Lower leg skin (tissue), 4 donors: ENCODE data around the gene CCDC32. TPM values are rescaled to one million over a fixed set of nuclear protein-coding genes. Genes with fewer than 3 reads are reported as not detected.
"Not testable (repeated sequence)": the region's sequence is repeated elsewhere in the genome, so short reads cannot be mapped to it uniquely, and the experiment has no call there.

ENCODE experiments used
- DNase-seq, 2 donors: peaks; one replicate each; pipeline ENCODE4 v3.0.0-alpha.2; 2019; ENCODE audit warnings: low spot score in 2 of 2
- H3K4me3 ChIP-seq: fragments of 200-600 bp; sonication (generic); 2 replicates; pipeline ENCODE4 v1.5.1; 2017; ENCODE audit warnings: mild to moderate bottlenecking, low read depth; ENCODE audit not compliant: poor library complexity, severe bottlenecking
- CTCF ChIP-seq, 3 donors: fragments of 450-650 bp; IDR thresholded peaks; one replicate each; pipeline ENCODE4 v1.5.1; 2016; ENCODE audit warnings: antibody characterized with exemption in 3 of 3, mild to moderate bottlenecking in 3 of 3, moderate library complexity in 2 of 3
- POLR2A ChIP-seq, 2 donors: fragments of 450-650 bp; IDR thresholded peaks; one replicate each; pipeline ENCODE4 v1.6.1; 2016 to 2017; ENCODE audit warnings: antibody characterized with exemption in 2 of 2, mild to moderate bottlenecking in 1 of 2, moderate library complexity in 1 of 2
- WGBS, 2 donors: methylation state at CpG; one replicate each; pipeline ENCODE4 v1.1.5; 2018; 5-methylcytosine and 5-hydroxymethylcytosine counted together
- intact Hi-C: fragments of 100-400 bp; cut with DNase I; formaldehyde crosslinking; loops from one replicate; pipeline ENCODE4 v1.15.0; 2023; ENCODE audit warnings: low total_unique reads
- total RNA-seq, 4 donors: library from RNA; depleted of rRNA; stranded (reverse); fragments of >200 nt; gene quantifications; one replicate each; pipeline ENCODE4 v1.1.0, GENCODE V29; 2016

CCDC32 gene
- total RNA-seq, 4 donors from 2014 or later = 9.4 to 30.6 (median 20.6) TPM

GRCh38 chr15:40578892-40579291 lies 14.1 kb upstream of the CCDC32 start:
- H3K4me3 ChIP-seq = no peak overlapping the region
- intact Hi-C loops = no loop called here
- TF ChIP-seq POLR2A (IDR thresholded peaks at IDR 0.05) = no peak
- no peak for TF ChIP-seq CTCF (IDR thresholded peaks at IDR 0.05)
- 64 to 69% methylated on average over 4 of the region's 4 CpGs for WGBS, 2 donors
- DNase-seq = no peak

- intact Hi-C loops, H3K4me3 ChIP-seq, DNase-seq: not testable (repeated sequence)
- 95% methylated on average over 5 of the region's 5 CpGs for WGBS, 2 donors
Measured at GRCh38 chr15:40576914-40577313, 12.1 kb upstream of the CCDC32 start.

GRCh38 chr15:40575113-40575512 lies 10.3 kb upstream of the CCDC32 start:
- H3K4me3 ChIP-seq = no peak overlapping the region
- no peak for DNase-seq
- intact Hi-C loops = no loop called here
- TF ChIP-seq CTCF (IDR thresholded peaks at IDR 0.05) = no peak

- peak; percentile 88 to 99 for DNase-seq
- TF ChIP-seq POLR2A (IDR thresholded peaks at IDR 0.05) = no peak
- no peak for TF ChIP-seq CTCF (IDR thresholded peaks at IDR 0.05)
- intact Hi-C loops = no loop called here
- 0% methylated on average over 32 to 38 of the region's 62 CpGs for WGBS, 2 donors
- H3K4me3 ChIP-seq = peak within 1 kb of the TSS; percentile 92
Measured at GRCh38 chr15:40569129-40569953, 4.5 kb upstream of the CCDC32 start, which contains the start of gene RPUSD2. TSS of gene RPUSD2 (plus strand) at chr15:40569299. CDS start at chr15:40569338, 39 bp downstream.

- intact Hi-C loops = no loop called here
- no peak for DNase-seq
- WGBS, 2 donors = 48 to 52% methylated on average over 7 of the region's 7 CpGs
- H3K4me3 ChIP-seq = no peak overlapping the region
- TF ChIP-seq POLR2A (IDR thresholded peaks at IDR 0.05) = no peak
- TF ChIP-seq CTCF (IDR thresholded peaks at IDR 0.05) = no peak
Measured at GRCh38 chr15:40567111-40567510, 2.3 kb upstream of the CCDC32 start.

- WGBS, 2 donors = 38 to 39% methylated on average over 19 of the region's 20 CpGs
- intact Hi-C loops = no loop called here
- DNase-seq = no peak
- no peak overlapping the region for H3K4me3 ChIP-seq
- no peak for TF ChIP-seq POLR2A (IDR thresholded peaks at IDR 0.05)
- no peak for TF ChIP-seq CTCF (IDR thresholded peaks at IDR 0.05)
Measured at GRCh38 chr15:40565333-40566238, 744 bp upstream of the CCDC32 start.
